Mucosa of gallbladder (tissue), 1 donor: ENCODE measurements around the gene KLHL17. TPM values are rescaled to one million over a fixed set of nuclear protein-coding genes. Genes with fewer than 3 reads are reported as not detected.
A peak's percentile ranks its signal among the peaks of the same experiment; 100 is the strongest.

Experiments
- DNase-seq: peaks from one replicate; pipeline ENCODE4 v3.0.0-alpha.2; 2020; ENCODE audit warnings: low spot score
- total RNA-seq: library from RNA; stranded (reverse); gene quantifications from one replicate; pipeline ENCODE4 v1.2.1, GENCODE V29; 2021
- donor health status: DM: no; HTN: no; CAD: no.

Gene KLHL17
- total RNA-seq, result 22.5 TPM

GRCh38 chr1:960363-961131 lies at the start of gene KLHL17:
Gene KLHL17 (plus strand): TSS chr1:960584. CDS start chr1:960694, 110 bp downstream.
- peak; percentile 67 for DNase-seq

- peak; percentile 69 for DNase-seq
These were observed 49.3 kb upstream of the KLHL17 start for GRCh38 chr1:910881-911721.

- no peak for DNase-seq
These were observed 48.3 kb upstream of the KLHL17 start for GRCh38 chr1:911875-912739.

GRCh38 chr1:912740-913301 lies 47.6 kb upstream of the KLHL17 start:
- no peak for DNase-seq

GRCh38 chr1:913491-914130 lies 46.8 kb upstream of the KLHL17 start:
- peak; percentile 77 for DNase-seq

GRCh38 chr1:914131-914890 lies 46.1 kb upstream of the KLHL17 start:
- DNase-seq, result no peak

GRCh38 chr1:914891-915280 lies 45.5 kb upstream of the KLHL17 start:
- DNase-seq, result no peak

GRCh38 chr1:915295-916172 lies 44.9 kb upstream of the KLHL17 start:
- DNase-seq, result no peak

GRCh38 chr1:916173-917075 lies 44.0 kb upstream of the KLHL17 start:
- DNase-seq, result no peak

- no peak for DNase-seq
These were observed 43.3 kb upstream of the KLHL17 start for GRCh38 chr1:917076-917459.

- no peak for DNase-seq
These were observed 42.8 kb upstream of the KLHL17 start for GRCh38 chr1:917466-918091.

- DNase-seq, result no peak
These were observed 42.0 kb upstream of the KLHL17 start for GRCh38 chr1:918353-918752.

GRCh38 chr1:918843-919242 lies 41.5 kb upstream of the KLHL17 start:
- DNase-seq, result no peak

- DNase-seq, result no peak
These were observed 41.0 kb upstream of the KLHL17 start for GRCh38 chr1:919271-919872.

- no peak for DNase-seq
These were observed 40.4 kb upstream of the KLHL17 start for GRCh38 chr1:920010-920409.

- DNase-seq, result no peak
These were observed 39.9 kb upstream of the KLHL17 start for GRCh38 chr1:920521-920920.

- DNase-seq, result peak; percentile 54
These were observed 39.2 kb upstream of the KLHL17 start for GRCh38 chr1:921011-921837.
